OCI-LY1 (cell line): ENCODE results near the gene IQSEC1.

Source experiments
- CTCF ChIP-seq: fragments of 200-600 bp; sonication (generic), shearing (Covaris generic); IDR thresholded peaks from 2 replicates; pipeline ENCODE4 v1.5.1; 2017; ENCODE audit warnings: mild to moderate bottlenecking, antibody characterized with exemption, low read length, moderate library complexity, mixed read lengths
- EZH2 ChIP-seq: fragments of 200-600 bp; sonication (generic), shearing (Covaris generic); IDR thresholded peaks from 2 replicates; pipeline ENCODE4 v1.8.0; 2017; ENCODE audit warnings: borderline replicate concordance, mixed run types, mild to moderate bottlenecking, antibody characterized with exemption, low read length, moderate library complexity, mixed read lengths

GRCh38 chr3:12920967-12921366 lies 152.3 kb downstream of the IQSEC1 start:
- no peak for TF ChIP-seq CTCF
- TF ChIP-seq EZH2, result no peak
